H1 (cell line): Measurements from ENCODE around the gene PDIA3.
A peak's percentile ranks its signal among the peaks of the same experiment; 100 is the strongest.

ENCODE experiments used
- EP300 ChIP-seq, 2 experiments: IDR thresholded peaks; 1 replicate in 1 of 2; 2 replicates in 1 of 2; pipeline ENCODE4 v1.6.1; 2011 to 2012; ENCODE audit warnings: low read depth in 2 of 2, low read length in 2 of 2, mild to moderate bottlenecking in 2 of 2, borderline replicate concordance in 1 of 2, inconsistent platforms in 1 of 2, moderate library complexity in 1 of 2
- KDM1A ChIP-seq: fragments of 200-600, 300-600 bp; sonication (generic); IDR thresholded peaks from 2 replicates; pipeline ENCODE4 v1.7.1; 2016; ENCODE audit warnings: mild to moderate bottlenecking, low read length, borderline replicate concordance
- KDM4A ChIP-seq: IDR thresholded peaks from one replicate; pipeline ENCODE4 v1.7.1; 2012; ENCODE audit warnings: low read depth, mild to moderate bottlenecking, moderate library complexity, low read length, inconsistent platforms; ENCODE audit not compliant: severe bottlenecking
- NRF1 ChIP-seq: IDR thresholded peaks from 2 replicates; pipeline ENCODE4 v1.6.1; 2011; ENCODE audit warnings: mild to moderate bottlenecking, low read depth, low read length, improper control_type of control experiment
- POLR2AphosphoS5 ChIP-seq: IDR thresholded peaks from 2 replicates; pipeline ENCODE4 v1.6.1; 2011; ENCODE audit warnings: low read depth, low read length
- TF ChIP-seq, protein P1 (sequence below), 3 experiments: IDR thresholded peaks; 1 replicate in 2 of 3; 2 replicates in 1 of 3; pipeline versions ENCODE4 v1.5.1 to v1.6.1; 2011; ENCODE audit warnings: low read length in 3 of 3, mild to moderate bottlenecking in 3 of 3, inconsistent platforms in 2 of 3, low read depth in 1 of 3, moderate library complexity in 1 of 3; ENCODE audit not compliant: insufficient read depth in 1 of 3; ENCODE audit errors: control extremely low read depth in 1 of 3
- TF ChIP-seq, protein P2 (sequence below): IDR thresholded peaks from 2 replicates; pipeline ENCODE4 v1.6.1; 2012; ENCODE audit warnings: low read length, inconsistent platforms

DNA sequence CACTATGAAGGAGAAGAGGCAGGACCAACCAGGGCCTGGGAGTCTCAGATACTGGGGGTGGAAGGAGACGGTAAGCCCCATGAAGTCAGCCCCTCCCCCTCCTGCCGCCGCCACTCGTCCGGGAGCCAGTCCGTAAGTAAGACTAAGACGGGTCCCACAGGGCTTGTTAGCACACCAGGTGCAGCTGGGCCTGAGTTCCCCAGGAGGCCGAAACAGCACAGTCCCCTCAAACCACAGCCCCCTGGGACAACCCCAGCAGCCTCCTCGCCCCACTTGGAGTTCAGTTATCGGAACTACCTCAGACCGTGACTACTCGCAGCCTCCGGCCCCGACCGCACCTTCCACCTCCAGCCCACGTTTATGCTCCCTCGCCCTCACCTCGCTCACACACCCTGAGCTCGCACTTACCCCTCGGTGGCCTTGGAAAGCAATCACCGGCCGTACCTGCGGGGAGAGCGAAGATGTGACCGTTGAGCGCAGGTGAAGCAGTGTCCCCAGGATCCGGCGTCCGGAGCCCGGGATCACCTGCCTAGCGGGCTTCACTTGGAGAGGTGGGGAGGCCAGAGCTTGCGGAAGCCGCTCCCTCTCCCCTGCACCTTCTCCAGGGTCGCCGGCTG is 30.0 kb downstream of the PDIA3 start:
- TF ChIP-seq KDM1A (no peak), EP300 (IDR thresholded peaks at IDR 0.05; ENCODE audit: borderline replicate concordance in 1 of 2, low read depth in 2 of 2, low read length in 2 of 2) (no peak), NRF1 (no peak), KDM4A (peak; percentile 79), POLR2AphosphoS5 (peak; percentile 29; the same call in 1 of the 2 replicates)
- TF ChIP-seq, protein P1, sequence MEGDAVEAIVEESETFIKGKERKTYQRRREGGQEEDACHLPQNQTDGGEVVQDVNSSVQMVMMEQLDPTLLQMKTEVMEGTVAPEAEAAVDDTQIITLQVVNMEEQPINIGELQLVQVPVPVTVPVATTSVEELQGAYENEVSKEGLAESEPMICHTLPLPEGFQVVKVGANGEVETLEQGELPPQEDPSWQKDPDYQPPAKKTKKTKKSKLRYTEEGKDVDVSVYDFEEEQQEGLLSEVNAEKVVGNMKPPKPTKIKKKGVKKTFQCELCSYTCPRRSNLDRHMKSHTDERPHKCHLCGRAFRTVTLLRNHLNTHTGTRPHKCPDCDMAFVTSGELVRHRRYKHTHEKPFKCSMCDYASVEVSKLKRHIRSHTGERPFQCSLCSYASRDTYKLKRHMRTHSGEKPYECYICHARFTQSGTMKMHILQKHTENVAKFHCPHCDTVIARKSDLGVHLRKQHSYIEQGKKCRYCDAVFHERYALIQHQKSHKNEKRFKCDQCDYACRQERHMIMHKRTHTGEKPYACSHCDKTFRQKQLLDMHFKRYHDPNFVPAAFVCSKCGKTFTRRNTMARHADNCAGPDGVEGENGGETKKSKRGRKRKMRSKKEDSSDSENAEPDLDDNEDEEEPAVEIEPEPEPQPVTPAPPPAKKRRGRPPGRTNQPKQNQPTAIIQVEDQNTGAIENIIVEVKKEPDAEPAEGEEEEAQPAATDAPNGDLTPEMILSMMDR (IDR thresholded peaks at IDR 0.05; ENCODE audit: control extremely low read depth in 1 of 3, insufficient read depth in 1 of 3, low read depth in 1 of 3, low read length in 3 of 3), result no peak
- TF ChIP-seq, protein P2, sequence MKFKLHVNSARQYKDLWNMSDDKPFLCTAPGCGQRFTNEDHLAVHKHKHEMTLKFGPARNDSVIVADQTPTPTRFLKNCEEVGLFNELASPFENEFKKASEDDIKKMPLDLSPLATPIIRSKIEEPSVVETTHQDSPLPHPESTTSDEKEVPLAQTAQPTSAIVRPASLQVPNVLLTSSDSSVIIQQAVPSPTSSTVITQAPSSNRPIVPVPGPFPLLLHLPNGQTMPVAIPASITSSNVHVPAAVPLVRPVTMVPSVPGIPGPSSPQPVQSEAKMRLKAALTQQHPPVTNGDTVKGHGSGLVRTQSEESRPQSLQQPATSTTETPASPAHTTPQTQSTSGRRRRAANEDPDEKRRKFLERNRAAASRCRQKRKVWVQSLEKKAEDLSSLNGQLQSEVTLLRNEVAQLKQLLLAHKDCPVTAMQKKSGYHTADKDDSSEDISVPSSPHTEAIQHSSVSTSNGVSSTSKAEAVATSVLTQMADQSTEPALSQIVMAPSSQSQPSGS, result no peak
